HL-60 (cell line): ENCODE data around the gene ZNF334.

Source experiments
- POLR2AphosphoS5 ChIP-seq: IDR thresholded peaks from 2 replicates; pipeline ENCODE4 v1.6.1; 2012; ENCODE audit warnings: low read depth
- TF ChIP-seq, protein P1 (sequence below): IDR thresholded peaks from one replicate; pipeline ENCODE4 v1.5.1; 2011; ENCODE audit warnings: low read length, control low read depth, inconsistent platforms; ENCODE audit not compliant: insufficient read depth
- TF ChIP-seq, protein P2 (sequence below): IDR thresholded peaks from 2 replicates; pipeline ENCODE4 v1.6.1; 2012; ENCODE audit warnings: low read depth; ENCODE audit not compliant: insufficient replicate concordance

DNA sequence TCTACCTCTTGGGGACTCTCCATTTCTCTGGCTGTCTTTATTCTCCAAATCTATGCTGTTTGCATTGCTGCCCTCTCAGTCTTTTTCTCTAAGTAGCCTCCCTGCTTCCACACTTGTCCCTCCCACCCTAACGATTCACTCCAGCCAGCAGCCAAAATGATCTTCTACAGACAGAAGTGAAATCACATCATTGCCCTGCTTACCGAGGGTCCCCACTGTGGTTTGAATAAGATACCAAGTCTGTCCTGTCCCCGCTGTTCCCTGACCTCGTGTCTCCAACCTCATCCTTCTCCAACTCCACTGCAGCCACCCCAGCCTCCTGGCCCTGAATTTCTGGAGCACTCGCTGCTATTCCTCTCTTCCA, 48.6 kb upstream of the ZNF334 start:
- TF ChIP-seq, protein P1, sequence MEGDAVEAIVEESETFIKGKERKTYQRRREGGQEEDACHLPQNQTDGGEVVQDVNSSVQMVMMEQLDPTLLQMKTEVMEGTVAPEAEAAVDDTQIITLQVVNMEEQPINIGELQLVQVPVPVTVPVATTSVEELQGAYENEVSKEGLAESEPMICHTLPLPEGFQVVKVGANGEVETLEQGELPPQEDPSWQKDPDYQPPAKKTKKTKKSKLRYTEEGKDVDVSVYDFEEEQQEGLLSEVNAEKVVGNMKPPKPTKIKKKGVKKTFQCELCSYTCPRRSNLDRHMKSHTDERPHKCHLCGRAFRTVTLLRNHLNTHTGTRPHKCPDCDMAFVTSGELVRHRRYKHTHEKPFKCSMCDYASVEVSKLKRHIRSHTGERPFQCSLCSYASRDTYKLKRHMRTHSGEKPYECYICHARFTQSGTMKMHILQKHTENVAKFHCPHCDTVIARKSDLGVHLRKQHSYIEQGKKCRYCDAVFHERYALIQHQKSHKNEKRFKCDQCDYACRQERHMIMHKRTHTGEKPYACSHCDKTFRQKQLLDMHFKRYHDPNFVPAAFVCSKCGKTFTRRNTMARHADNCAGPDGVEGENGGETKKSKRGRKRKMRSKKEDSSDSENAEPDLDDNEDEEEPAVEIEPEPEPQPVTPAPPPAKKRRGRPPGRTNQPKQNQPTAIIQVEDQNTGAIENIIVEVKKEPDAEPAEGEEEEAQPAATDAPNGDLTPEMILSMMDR, result no peak
- TF ChIP-seq, protein P2, sequence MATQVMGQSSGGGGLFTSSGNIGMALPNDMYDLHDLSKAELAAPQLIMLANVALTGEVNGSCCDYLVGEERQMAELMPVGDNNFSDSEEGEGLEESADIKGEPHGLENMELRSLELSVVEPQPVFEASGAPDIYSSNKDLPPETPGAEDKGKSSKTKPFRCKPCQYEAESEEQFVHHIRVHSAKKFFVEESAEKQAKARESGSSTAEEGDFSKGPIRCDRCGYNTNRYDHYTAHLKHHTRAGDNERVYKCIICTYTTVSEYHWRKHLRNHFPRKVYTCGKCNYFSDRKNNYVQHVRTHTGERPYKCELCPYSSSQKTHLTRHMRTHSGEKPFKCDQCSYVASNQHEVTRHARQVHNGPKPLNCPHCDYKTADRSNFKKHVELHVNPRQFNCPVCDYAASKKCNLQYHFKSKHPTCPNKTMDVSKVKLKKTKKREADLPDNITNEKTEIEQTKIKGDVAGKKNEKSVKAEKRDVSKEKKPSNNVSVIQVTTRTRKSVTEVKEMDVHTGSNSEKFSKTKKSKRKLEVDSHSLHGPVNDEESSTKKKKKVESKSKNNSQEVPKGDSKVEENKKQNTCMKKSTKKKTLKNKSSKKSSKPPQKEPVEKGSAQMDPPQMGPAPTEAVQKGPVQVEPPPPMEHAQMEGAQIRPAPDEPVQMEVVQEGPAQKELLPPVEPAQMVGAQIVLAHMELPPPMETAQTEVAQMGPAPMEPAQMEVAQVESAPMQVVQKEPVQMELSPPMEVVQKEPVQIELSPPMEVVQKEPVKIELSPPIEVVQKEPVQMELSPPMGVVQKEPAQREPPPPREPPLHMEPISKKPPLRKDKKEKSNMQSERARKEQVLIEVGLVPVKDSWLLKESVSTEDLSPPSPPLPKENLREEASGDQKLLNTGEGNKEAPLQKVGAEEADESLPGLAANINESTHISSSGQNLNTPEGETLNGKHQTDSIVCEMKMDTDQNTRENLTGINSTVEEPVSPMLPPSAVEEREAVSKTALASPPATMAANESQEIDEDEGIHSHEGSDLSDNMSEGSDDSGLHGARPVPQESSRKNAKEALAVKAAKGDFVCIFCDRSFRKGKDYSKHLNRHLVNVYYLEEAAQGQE, result no peak
- no peak for TF ChIP-seq POLR2AphosphoS5
